HL-60/S4 treated with phorbol 12-myristate 13-acetate at 8.2 ng/mL for 4 days and 3 days (cell line): Measurements from ENCODE around the gene RIBC2.
"Not testable (repeated sequence)": the region's sequence is repeated elsewhere in the genome, so short reads cannot be mapped to it uniquely, and the experiment has no call there.

Experiments used
- in situ Hi-C: fragments of 300-500 bp; cut with MboI; formaldehyde crosslinking; loops from 2 replicates; pipeline ENCODE4 v1.15.0; 2022; ENCODE audit warnings: low sequenced_read_pairs

RIBC2 gene, protein sequence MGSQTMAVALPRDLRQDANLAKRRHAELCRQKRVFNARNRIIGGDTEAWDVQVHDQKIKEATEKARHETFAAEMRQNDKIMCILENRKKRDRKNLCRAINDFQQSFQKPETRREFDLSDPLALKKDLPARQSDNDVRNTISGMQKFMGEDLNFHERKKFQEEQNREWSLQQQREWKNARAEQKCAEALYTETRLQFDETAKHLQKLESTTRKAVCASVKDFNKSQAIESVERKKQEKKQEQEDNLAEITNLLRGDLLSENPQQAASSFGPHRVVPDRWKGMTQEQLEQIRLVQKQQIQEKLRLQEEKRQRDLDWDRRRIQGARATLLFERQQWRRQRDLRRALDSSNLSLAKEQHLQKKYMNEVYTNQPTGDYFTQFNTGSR

DNA sequence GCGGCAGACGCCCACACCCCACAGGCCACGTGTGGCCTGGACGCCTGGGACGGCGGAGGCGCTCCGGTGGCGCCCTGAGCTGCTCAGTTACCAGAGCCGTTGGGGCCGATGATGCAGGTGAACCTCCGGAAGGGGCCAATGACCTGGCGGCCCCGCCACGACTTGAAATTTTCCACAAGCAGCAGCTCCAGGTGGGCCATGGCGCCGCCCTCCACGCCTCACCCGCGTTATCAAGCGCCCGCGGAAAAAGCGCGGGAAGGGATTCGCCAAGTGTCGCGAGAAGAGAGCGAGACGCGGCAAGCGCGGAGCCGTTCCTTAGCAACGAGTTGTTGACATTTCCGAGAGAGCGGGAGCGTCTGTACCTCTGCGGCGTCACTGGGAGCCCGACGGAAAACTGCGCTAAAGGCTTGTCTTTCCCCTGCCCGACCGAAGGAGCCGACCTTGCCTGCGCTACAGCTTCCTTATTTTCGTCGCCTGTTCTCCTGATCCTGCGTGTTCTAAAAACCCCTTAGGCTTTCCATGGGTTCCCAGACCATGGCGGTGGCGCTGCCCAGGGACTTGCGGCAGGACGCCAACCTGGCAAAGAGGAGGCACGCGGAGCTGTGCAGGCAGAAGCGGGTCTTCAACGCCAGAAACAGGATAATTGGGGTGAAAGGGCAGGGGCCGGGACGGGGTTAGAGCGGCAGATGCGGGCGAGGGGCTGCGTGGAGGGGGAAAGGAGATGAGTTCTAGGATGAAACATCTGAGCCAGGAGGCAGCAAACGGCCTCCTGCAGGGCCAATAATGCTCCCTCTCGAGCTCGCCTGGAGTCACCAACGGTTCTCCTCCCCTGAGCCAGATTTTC is at the start of gene RIBC2, which contains the start of gene SMC1B:
Gene RIBC2 (plus strand): TSS at position 326 of the 844 bp plus-strand sequence. CDS start 194 bp downstream, at position 520.
Gene SMC1B (minus strand): TSS at position 232 of the 844 bp plus-strand sequence. CDS start 32 bp downstream, at position 200.
- in situ Hi-C loops = no loop called here

DNA sequence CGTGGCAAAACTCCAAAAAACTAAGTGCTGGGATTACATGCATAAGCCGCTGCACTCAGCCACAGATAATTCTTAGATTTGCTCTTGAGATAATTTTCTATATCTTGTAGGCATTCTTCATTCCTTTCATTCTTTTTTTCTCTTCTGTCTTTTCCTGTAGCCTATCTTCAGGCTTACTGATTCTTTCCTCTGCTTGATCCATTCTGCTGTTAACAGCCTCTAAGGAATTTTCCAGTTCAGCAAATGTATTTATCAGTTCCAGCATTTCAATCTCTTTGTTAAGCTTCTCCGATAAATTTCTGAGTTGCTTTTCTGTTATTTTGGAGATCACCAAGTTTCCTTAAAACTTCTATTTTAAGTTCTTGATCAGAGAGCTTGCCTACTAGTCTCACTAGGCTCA is 46.8 kb upstream of the RIBC2 start:
- in situ Hi-C loops = no loop called here

DNA sequence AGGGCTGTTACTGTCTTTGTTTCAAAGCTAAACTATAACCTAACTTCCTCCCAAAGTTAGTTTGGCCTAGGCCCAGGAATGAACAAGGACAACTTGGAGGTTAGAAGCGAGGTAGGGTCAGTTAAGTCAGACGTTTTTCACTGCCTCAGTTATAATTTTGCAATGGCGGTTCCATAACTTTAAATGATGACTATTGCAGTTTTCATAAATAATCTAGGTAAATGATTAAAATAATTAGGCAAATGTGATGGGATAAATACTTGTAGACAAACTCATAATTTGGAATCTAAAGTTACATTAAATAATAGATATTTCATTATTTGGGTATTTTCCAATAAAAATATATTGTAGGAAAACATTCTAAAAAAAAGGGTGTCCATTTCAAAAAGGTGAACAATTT is 39.9 kb upstream of the RIBC2 start:
- in situ Hi-C loops = not testable (repeated sequence)

DNA sequence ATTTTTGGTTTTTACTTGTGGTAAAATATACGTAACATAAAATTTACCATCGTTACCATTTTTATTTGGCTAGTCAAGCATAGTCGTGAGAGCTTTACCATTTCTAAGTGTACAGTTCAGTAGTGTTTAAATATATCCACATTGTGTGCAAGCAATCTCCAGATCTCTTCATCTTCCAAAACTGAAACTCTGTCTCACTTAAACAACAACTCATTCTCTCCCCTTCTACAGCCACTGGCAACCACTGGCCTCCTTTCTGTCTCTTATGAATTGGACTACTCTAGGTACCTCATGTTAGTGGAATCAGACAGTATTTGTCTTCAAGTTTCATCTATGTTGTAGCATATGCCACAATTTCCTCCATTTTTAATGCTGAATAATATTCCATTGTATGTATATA is 37.5 kb upstream of the RIBC2 start:
- in situ Hi-C loops = no loop called here

DNA sequence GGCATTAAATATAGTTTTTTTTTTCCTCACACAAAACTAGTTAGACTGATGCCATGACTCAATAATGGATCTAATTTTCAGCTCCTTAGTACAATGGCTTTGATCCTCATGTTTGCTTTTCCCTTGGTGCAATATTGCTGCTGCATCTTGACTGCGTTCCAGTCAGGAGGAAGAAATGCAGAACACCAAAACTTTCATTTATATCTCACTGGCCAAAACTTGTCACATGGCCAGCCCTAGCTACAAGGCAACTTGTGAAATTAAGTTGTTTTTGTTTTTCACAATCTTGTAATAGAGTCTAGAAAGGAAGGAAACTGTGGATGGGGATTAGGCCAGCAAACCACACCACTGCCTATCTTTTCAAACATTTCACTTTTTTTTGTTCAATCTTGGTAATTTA is 36.8 kb upstream of the RIBC2 start:
- in situ Hi-C loops = no loop called here

DNA sequence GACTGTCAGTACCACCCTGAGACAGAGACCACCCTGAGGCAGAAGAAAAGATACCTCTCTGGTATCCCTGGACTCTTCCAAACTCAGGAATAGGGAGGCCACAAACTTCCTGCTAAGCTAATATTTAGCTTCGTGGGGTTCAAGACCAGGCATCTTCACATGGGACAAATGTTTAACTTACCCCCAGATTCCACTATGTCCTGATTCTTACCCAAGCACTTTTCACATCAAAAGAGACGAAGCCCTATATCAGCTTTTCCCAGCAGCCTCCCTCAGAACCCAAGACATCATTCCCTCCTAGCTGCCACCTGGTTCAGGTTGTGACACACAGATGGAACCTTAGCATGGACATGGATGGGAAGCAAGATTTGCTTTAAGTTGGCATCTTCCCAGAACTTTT is 32.1 kb upstream of the RIBC2 start:
- in situ Hi-C loops = no loop called here

DNA sequence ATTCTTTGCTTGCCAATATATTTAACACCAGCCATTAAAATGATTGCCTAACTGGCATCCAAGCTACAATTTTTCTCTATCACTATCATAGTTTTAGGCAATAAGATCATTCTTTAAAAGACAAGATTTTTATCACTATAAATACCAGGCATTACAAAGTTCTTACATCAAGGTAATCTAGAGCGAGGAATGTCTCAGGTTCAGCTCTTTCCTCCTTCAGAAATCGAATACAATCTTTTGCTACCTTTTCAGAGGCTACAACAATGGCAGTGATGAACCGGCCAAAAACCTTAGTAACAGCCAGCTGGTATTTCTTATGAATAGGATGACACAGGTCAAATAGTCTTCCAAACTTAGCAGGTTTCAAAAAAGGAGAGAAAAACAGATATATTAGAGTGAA is 23.9 kb upstream of the RIBC2 start:
- in situ Hi-C loops = no loop called here

DNA sequence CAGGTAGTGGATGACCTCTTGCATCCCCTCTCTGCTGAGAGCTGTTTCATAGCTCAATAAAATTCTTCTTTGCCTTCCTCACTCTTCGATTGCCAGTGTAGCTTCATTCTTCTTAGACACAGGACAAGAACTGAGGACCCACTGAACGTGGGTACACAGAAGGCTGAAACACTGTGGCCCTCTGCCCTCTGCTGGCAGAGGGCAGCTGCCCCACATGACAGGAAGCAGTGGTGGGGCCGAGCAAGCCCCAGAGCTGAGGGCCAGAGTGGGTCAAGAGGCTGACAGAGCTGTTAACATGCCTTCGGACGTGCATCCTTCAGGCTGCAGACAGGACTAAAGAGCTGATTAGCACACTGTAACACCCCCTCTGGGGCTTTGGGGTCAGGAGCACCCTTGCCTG is 15.7 kb upstream of the RIBC2 start:
- in situ Hi-C loops = no loop called here

DNA sequence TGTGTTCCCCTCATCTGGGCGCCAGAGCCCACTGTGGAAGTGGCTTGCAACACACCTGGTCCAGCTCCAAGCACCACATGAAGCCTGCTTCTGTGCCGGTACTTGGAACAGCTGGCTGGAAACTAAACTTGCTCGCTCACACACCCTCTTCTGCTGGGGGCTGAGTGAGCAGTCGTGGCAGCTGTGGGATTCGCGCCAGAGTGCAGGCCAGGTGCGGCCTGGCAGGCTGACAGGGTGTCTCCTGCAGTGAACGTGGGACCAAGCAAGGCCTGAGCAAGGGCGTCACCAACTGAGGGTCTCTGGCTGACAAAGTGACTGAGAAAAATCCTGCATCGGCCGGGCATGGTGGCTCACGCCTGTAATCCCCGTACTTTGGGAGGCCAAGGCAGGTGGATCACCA is 15.3 kb upstream of the RIBC2 start:
- in situ Hi-C loops = no loop called here

DNA sequence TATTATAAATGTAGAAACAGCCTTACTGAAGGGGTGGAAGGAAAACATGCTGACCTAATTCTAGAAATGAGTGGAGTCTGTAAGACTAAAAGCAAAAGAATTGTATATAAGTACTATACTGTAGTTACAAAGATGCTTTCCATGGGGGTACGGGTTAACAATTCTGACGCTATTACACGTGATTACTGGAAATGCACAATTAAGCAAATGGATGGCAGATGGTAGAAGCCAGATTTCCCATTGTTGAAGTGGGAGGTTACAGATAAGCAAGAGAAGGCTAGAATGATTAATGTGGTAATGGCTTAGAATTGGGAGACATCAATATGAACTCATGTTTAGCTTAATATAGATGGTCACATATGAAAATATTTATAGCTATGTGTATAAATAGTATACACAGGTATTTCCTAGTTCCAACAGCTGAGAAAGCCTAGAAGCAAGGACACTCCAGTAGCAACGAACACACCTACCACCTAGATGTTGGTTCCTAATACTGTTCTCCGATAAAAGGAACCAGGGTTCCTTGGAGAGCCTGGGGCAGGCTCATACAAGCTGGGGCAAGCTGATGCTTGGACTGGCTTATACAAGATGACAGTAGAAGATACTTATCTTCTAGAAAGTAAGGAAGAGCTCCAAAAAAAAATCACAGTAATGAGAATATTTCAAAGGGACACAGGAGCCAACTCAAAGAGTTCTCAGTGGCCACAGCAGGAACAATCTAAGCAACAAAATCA is 13.6 kb upstream of the RIBC2 start:
- in situ Hi-C loops = no loop called here

DNA sequence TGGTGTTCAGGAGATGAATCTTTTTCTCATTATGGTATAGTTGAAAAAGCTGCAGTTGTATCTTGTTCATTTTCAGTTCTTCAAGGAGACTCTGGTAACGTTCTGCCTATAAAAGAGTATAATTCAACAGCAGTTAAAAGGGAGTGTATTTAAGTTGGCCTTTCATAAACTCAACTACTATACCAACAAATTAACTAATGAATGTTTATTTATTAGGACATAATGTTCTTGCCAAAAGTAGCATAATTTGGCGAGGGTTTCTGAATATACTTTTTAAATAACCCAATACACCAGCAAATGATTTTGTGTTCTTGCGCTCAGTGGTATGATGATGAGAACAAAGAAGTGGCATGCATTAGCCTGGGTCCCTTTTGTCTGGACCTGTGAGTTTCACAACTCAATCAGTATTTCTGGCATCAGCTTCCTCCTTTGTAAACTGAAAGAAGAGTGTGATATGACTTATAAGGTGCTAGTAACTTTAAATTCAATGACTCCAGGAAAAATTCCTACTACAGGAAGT is 11.0 kb upstream of the RIBC2 start:
- in situ Hi-C loops = no loop called here

DNA sequence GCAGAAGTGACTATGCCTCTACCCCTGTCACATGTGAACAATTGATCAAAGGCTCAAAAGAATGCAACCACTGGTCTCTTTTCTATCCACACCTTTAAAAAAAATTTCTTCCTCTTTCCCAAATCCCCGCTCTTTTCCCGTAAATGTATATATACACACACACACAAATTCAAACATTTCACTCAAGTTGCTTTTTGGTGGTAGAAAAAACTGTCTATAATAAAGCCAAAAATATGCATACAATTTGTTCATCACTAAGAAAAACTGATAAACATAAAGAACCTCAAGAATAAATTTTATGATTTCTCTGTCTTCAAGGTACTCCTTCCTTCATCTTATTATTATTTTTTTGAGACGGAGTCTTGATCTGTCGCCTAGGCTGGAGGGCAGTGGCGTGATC is 5.7 kb upstream of the RIBC2 start:
- in situ Hi-C loops = no loop called here

DNA sequence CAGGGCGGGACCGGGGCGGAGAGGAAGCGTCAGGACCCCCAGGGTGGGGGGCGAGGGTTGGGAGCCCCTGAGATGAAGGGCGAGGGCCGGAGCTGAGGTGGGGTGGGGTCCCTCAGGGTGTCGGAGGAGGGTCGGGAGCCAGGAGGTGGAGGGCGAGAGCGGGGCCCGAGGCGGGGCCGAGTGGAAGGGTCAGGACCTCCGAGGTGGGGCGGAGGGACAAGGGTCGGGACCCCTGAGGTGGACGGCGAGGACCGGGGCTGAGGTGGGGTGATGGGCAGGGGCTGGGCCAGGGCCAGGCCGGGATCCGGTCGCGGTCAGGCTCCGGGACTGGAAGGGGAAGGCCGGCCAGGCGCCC is 503 bp upstream of the RIBC2 start:
- in situ Hi-C loops = no loop called here

DNA sequence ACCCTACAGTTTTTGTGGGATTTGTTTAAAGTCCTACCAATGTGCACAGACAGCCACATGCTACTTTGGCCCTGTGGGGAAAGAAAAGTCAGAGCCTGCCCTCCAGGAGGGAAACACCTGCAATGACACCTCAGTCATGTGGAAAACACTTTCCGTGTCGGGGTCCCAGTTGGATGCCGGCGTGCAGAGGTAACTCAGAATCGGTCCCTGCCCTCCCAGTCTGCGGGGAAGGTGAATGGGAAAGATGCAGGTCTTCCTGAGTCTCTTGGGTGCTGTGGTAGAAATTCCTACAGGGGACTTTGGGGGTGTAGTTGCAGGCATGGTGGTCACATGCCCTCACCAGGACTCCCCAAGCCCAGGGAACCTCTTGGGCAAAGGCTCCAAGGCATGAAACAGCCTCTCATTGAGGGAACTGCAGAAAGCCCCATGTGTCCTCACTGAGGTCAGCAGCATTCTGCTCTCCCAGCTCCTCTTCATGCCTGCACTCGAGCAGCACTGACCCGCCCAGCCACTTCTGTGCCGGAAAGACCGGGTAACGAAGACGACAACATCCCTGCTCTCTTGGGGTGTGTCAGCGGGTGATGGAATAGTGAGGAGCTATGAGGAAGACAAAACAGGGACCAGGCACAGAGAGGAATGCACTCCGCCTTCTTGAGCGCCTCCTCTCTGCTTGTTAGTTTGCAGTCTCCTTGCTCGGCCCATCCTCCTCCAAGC is 4.7 kb downstream of the RIBC2 start:
- in situ Hi-C loops = no loop called here

DNA sequence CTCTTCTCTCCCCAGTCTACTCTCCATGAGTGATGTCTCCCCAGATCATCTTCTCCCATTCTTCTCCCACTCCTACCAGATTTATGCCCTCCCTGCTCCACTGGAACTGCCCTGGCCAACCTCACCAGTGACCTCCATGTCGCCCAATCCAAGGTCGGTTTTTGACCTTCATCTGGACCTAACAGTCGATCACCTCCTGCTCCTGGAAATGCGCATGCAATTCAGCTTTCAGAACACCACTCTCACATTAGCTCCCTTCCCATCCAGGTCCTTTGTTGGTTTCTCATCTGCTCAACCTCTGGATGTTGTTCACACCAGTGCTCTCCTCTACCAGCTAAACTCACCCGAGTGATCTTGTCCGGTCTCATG is 5.3 kb downstream of the RIBC2 start:
- in situ Hi-C loops = no loop called here

DNA sequence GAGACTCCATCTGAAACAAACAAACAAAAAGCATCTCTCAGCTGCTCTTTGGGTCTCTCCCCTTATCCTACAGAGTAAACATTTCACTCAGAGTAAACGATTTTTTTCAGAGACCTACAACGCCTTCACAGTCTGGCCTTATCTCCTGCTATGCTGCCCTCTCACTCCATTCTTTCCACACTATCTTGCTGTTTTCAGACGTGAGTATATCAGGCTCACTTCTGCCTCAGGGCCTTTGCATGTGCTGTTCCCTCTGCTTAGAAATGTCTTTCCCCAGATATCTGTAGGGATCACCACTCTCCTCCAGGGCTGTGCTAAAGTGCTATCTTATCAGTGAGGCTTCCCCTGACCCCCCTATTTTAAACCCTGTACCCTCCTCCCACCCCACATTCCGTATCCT is 6.5 kb downstream of the RIBC2 start:
- in situ Hi-C loops = loop anchor here (10.0 kb wide), 1 partner anchor 155 kb away; no protein-coding TSS in a partner anchor

DNA sequence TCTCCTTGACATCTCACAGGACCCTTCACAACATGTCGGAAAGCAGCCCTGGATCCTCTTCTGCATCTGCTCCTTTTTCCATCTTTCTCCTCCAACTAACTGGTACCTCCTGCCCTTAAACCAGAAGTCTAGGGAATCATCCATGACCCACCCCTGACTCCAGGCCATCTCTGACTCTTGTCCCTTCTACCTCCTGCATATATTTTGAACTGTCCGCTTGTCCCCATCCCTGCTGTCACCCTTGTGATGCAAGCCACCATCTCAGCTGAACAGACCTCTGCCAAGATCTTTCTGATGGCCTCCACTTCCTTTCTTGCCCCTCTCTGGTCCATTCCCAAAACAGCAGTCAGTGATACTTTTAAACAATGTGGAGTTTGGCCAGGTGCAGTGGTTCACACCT is 7.0 kb downstream of the RIBC2 start:
- in situ Hi-C loops = loop anchor here (10.0 kb wide), 1 partner anchor 156 kb away; no protein-coding TSS in a partner anchor

DNA sequence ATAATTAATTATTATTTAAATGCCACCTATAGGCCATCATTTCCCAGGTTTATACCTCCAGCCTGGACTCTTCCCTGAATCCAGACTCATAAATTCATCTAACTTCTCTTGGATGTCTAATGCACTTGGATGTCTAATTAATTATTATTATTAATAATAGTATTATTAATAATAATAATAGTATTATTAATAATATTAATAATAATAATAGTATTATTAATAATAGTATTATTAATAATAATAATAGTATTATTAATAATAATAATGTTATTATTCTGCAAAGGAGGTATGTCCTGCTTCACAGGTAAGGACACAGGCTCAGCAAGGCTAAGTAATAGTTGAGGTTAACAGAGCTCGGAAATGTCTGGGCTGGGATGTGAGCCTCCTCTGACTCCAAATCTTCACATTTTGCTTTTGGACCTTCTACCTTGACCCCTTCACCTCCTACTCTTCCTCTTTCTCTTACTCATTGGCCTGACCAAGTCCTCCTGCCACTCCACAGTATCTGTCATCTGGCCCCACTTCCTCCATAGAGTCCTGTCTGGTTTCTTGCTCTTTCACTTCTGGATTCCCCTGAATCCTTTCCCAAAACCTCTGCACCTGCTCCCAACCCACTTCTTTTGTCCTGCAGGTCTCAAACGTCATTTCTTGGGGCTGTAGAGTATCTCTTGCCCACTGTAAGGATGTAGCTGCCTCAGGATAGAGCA is 8.0 kb downstream of the RIBC2 start:
- in situ Hi-C loops = loop anchor here (10.0 kb wide), 1 partner anchor 157 kb away; no protein-coding TSS in a partner anchor

DNA sequence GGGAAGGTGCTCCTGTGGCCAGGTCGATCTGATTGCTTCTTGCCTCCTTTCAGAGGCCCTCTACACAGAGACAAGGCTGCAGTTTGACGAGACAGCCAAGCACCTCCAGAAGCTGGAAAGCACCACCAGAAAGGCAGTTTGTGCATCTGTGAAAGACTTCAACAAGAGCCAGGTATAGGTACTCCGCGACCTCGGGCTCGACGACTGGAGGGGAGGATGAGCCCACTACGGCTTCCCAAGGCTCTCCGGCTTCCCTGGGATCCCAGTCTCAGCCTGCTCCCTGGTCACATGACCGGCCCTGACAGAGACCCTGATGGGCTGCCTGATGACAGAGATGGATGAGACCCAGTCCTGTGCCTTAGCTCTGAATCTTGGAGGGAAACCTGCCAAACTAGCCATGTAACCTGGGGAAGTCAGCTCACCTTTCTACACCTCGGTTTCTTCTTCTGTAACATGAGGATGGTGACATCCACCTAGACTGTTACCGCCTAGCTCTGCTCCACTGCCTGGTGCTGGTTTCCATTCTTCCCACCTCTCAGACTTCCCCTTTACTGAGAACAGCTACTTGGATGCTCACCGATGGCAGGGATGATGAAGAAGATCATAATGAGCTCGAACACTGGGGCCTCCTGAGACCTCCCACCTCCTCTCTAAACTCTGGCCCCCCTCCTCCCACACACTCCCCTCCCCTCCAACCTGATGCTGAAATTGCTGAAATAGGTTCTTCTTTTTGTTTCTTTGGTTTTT is 8.9 kb downstream of the RIBC2 start:
- in situ Hi-C loops = loop anchor here (10.0 kb wide), 1 partner anchor 158 kb away; no protein-coding TSS in a partner anchor
